Measurements from ENCODE around the gene RORB.

RORB gene

GRCh38 chr9:74721696-74722660, 224.8 kb downstream of the RORB start:
- DNase-seq, result no peak

GRCh38 chr9:74724317-74724716, 227.2 kb downstream of the RORB start:
- DNase-seq, result no peak

- no peak for DNase-seq
Measured at GRCh38 chr9:74726581-74726980, 229.4 kb downstream of the RORB start.

GRCh38 chr9:74728176-74728575, 231.0 kb downstream of the RORB start:
- no peak for DNase-seq

GRCh38 chr9:74729136-74729695, 232.1 kb downstream of the RORB start:
- DNase-seq, result no peak

GRCh38 chr9:74735761-74736160, 238.6 kb downstream of the RORB start:
- no peak for DNase-seq

- no peak for DNase-seq
Measured at GRCh38 chr9:74736646-74737045, 239.5 kb downstream of the RORB start.

- no peak for DNase-seq
Measured at GRCh38 chr9:74742191-74742790, 245.2 kb downstream of the RORB start.
